A204.1 (cell line): ENCODE measurements around the gene ZNF385A.

Experiments
- FAIRE-seq: peaks from 2 replicates; lab custom pipeline; 2012; peaks lifted over from hg19 to GRCh38; lab: Jason Lieb, UNC

Gene ZNF385A

GRCh38 chr12:54392485-54393206 is 8.1 kb upstream of the ZNF385A start:
- no peak for FAIRE-seq

GRCh38 chr12:54390668-54391551 is 6.4 kb upstream of the ZNF385A start:
- FAIRE-seq: no peak

- no peak for FAIRE-seq
Measured at GRCh38 chr12:54390176-54390667, 5.7 kb upstream of the ZNF385A start.

- no peak for FAIRE-seq
Measured at GRCh38 chr12:54389607-54390175, 5.2 kb upstream of the ZNF385A start.

GRCh38 chr12:54389134-54389508 is 4.6 kb upstream of the ZNF385A start:
- FAIRE-seq: no peak

- FAIRE-seq: no peak
Measured at GRCh38 chr12:54388237-54389133, 4.0 kb upstream of the ZNF385A start.

- FAIRE-seq: no peak
Measured at GRCh38 chr12:54387114-54387467, 2.6 kb upstream of the ZNF385A start.

- no peak for FAIRE-seq
Measured at GRCh38 chr12:54386403-54387113, 2.0 kb upstream of the ZNF385A start.

- no peak for FAIRE-seq
Measured at GRCh38 chr12:54385251-54385914, 850 bp upstream of the ZNF385A start.

- no peak for FAIRE-seq
Measured at GRCh38 chr12:54383041-54383609, 1.4 kb downstream of the ZNF385A start.

GRCh38 chr12:54381136-54381535 is 3.4 kb downstream of the ZNF385A start:
- FAIRE-seq: no peak

- no peak for FAIRE-seq
Measured at GRCh38 chr12:54379398-54380201, 4.9 kb downstream of the ZNF385A start.

- FAIRE-seq: no peak
Measured at GRCh38 chr12:54378796-54379397, 5.6 kb downstream of the ZNF385A start.

GRCh38 chr12:54377797-54378515 is 6.6 kb downstream of the ZNF385A start:
- FAIRE-seq: no peak

GRCh38 chr12:54377007-54377406 is 7.5 kb downstream of the ZNF385A start:
- no peak for FAIRE-seq

- no peak for FAIRE-seq
Measured at GRCh38 chr12:54376596-54376995, 7.9 kb downstream of the ZNF385A start.

- FAIRE-seq: no peak
Measured at GRCh38 chr12:54375259-54375579, 9.3 kb downstream of the ZNF385A start.

- no peak for FAIRE-seq
Measured at GRCh38 chr12:54374562-54375258, 9.8 kb downstream of the ZNF385A start.
